ENCODE measurements around the gene FAM170B.

The FAM170B gene

GRCh38 chr10:49111320-49111698 is 22.5 kb downstream of the FAM170B start:
- DNase-seq (ENCODE audit: low read depth) = no peak
- TF ChIP-seq, protein P1, sequence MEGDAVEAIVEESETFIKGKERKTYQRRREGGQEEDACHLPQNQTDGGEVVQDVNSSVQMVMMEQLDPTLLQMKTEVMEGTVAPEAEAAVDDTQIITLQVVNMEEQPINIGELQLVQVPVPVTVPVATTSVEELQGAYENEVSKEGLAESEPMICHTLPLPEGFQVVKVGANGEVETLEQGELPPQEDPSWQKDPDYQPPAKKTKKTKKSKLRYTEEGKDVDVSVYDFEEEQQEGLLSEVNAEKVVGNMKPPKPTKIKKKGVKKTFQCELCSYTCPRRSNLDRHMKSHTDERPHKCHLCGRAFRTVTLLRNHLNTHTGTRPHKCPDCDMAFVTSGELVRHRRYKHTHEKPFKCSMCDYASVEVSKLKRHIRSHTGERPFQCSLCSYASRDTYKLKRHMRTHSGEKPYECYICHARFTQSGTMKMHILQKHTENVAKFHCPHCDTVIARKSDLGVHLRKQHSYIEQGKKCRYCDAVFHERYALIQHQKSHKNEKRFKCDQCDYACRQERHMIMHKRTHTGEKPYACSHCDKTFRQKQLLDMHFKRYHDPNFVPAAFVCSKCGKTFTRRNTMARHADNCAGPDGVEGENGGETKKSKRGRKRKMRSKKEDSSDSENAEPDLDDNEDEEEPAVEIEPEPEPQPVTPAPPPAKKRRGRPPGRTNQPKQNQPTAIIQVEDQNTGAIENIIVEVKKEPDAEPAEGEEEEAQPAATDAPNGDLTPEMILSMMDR (IDR thresholded peaks at IDR 0.05; ENCODE audit: insufficient read depth, low read depth, low read length, missing control alignments) = no peak
- no peak overlapping the region for H3K4me3 ChIP-seq (ENCODE audit: low read depth, low read length)

DNA sequence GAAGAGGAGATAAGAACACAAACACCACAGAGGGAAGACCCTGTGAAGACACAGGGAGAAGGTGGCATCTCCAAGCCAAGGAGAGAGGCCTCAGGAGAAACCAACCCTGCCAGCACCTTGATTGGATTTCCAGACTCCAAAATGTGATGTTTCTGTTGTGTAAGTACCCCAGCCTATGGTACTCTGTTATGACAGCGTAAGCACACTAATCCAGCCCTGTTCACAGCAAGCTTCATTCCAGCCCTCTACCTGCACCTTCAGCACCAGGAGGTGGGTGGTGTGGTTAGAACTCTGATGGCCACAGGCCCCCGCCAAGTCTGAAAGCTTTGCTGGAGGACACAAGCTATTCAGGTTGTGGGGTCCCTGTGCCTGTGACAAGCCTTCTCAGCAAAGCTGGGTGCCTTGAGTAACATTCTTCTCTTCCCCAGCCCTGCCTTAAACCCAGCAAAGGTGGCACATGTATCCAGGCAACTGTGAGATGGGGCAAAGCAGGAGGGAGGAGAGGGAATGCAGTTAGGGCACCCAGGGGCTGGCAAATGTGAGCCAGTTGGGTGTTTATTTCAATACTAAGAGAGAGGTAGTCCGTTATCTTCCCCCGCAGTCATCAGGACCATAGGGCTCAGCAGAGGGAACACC is 23.0 kb downstream of the FAM170B start:
- H3K4me3 ChIP-seq (ENCODE audit: low read depth, low read length) = no peak overlapping the region
- TF ChIP-seq, protein P1 (IDR thresholded peaks at IDR 0.05; ENCODE audit: insufficient read depth, low read depth, low read length, missing control alignments) = no peak
- no peak for DNase-seq (ENCODE audit: low read depth)

DNA sequence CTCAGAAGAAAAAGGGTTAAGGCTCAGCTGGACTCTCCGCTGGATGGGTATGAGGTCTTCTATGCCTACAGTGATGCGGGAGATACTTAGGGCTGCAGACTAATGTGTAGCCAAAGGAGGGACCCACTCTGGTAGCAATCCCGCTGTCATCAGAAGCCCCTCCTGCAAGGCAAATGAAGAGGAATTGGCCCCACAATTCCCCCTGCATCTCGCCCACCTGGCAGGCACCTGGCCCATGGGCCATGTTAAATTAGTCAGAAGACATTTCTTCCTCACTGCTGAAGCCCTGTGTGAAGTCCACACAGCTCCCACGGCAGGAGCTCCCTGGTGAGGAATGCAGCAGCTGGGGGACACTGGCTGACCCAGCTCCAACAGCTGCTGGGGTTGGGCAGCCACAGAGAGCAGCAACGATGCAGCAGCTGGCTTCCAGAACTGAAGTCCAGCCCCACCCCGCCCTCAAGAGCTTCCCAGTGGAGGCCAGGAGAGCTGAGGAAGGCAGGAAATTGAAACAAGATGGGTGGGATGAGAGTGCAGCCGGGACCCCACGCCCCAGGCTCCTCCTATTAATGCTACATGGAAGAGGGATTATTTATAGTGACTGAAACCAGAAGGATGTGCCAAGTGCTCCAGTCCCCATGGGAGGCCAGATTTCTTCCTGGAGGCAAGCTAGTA is 24.0 kb downstream of the FAM170B start:
- no peak overlapping the region for H3K4me3 ChIP-seq (ENCODE audit: low read depth, low read length)
- DNase-seq (ENCODE audit: low read depth) = no peak

DNA sequence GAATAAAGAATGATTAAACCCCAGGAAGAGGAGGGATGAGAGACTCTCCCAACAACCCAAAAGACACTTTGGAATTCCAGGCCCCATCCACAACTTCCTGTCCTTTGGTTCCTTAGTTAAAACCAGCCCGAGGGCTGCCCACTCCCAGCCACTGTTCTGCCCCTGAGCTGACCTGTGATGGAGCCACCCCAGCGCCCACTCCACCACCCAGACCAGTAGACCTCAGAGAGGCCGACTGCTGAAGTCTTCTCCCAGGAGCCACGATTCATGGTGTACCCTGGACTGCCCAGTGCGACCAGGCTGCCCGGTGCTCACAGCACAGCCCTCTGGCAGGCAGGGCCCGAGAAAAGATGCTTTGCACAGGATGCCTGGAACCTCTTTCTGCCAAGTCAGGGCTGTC is 25.2 kb downstream of the FAM170B start:
- H3K4me3 ChIP-seq (ENCODE audit: low read depth, low read length) = no peak overlapping the region
- no peak for DNase-seq (ENCODE audit: low read depth)
- TF ChIP-seq, protein P1 (IDR thresholded peaks at IDR 0.05; ENCODE audit: insufficient read depth, low read depth, low read length, missing control alignments) = no peak

More for the DNA sequence above, 24.0 kb downstream of the FAM170B start:
- TF ChIP-seq, protein P1 (IDR thresholded peaks at IDR 0.05; ENCODE audit: insufficient read depth, low read depth, low read length, missing control alignments) = no peak

GRCh38 chr10:49107887-49108267 is 25.9 kb downstream of the FAM170B start:
- TF ChIP-seq, protein P1 (IDR thresholded peaks at IDR 0.05; ENCODE audit: insufficient read depth, low read depth, low read length, missing control alignments) = no peak
- no peak overlapping the region for H3K4me3 ChIP-seq (ENCODE audit: low read depth, low read length)
- no peak for DNase-seq (ENCODE audit: low read depth)

DNA sequence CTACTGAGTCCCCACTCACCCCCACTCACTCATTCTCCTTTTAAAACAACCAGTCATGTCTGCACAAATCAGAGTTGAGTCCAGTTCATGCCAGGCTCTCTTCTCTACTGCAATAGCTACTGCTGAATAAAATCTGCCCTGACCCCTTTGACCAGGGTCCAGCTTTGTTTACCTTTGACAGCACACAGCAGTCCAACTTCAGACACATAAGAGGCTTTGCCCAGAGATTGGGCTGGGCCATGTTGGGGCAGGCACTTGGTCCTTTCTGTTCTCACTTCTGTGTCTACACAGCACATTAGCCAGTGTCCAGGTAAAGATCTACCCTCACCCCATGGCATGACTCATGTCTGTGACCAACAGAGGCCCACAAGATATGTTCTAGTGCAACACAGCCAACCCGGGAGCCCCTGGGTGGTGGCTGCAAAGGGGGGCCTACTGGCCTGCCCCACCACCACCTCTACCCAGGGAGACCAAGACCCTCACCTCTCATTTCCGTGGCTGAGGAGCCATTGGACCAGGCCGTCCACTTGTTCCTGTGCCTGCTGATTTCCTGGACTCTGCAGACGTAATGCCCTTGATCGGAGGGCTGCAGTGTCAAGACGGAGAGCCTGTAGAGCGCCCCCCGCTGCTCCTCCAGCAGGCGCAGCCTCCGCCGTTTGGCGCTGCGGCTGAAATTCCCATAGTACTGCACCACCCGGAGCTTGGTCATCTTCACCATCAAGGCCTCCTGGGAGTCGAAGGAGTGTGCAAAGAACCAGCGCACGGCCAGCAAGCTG is 26.5 kb downstream of the FAM170B start:
- DNase-seq (ENCODE audit: low read depth) = no peak
- TF ChIP-seq, protein P1 (IDR thresholded peaks at IDR 0.05; ENCODE audit: insufficient read depth, low read depth, low read length, missing control alignments) = no peak
- no peak overlapping the region for H3K4me3 ChIP-seq (ENCODE audit: low read depth, low read length)

All from GM12865 (cell line).